Purkinje cell (primary cell): ENCODE results near the gene P3R3URF. TPM values are rescaled to one million over a fixed set of nuclear protein-coding genes. Genes with fewer than 3 reads are reported as not detected.

ENCODE experiments used
- polyA plus RNA-seq: library from polyadenylated mRNA; unstranded; fragments of >200 nt; fragmentation: Nextera tagmentation; gene quantifications from 2 replicates; pipeline ENCODE4 v1.2.1, GENCODE V29; 2014

P3R3URF gene
- not detected in 2 replicates for polyA plus RNA-seq

DNA sequence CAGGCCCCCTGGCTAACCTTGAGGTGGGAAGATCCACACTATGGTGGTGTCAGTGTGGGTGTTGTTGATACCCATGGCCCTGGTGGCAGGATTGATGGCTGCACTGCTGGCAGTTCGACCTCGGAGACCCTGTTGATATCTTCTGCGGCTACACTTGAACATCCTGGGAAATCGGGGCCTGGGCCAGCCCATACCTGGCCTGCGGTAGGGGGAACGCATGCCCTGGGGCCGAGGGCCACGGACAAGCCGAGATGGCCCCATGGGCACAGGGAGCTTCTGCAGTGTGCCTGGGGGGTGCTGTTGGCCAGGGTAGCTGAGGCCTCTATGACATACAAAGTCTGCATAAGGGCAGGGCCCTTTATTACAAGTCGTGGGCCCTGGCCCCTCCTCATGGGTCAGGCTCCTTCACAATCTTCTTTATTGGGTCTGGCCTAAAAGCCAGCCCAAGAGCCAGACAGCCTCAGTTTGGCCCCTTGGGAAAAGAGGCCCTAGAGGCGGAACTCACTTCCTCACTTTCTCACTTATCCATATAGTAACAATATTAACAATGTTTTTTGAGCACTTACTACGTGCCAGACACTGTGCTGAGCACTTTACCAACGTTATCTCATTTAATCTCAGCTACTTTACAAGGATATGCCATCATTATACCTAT is at the start of gene P3R3URF:
P3R3URF (minus strand) TSS at position 278 of the 655 bp plus-strand sequence; CDS start at position 261, 17 bp downstream.

DNA sequence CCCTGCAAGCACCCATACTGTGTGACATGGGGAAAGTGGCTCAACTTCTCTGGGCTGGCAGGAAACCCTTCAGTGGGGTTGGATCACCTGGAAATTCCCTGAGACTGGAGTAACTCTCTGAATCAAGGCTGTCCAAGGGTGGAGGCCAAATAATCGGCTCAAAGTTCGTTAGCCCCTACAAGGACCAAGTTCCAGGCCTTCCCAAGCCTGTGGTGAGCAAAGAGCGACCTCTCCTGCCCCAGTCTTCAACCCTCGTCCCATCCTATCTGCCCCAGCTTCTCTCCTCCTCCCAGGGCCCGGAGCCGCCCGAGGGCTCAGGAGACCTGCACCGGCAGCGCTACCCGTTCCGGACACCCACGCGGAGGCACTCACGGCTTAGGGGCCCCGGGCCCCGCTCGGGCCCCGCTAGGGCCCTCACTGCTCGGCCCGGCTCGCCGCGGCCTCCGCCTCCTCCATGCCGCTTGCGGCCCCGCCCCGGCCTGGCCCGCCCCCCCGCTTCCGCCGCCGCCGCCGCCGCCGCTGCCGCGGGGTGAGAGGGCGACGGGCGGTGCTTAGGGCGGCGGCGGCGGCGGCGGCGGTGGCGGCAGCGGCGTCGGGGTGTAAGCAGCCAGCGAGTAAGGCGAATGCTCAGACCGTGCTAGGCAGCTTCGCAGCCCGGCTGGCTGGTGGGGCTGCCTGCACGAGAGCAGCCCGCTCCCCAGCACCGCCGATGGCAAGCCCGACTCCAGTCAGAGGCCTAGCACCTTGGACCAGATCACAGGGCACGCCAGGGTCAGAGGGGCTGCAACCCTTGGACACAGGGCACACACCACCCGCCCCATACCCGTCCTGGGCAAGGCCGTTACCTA is 21.9 kb upstream of the P3R3URF start, which contains the start of gene POMGNT1:
POMGNT1 (minus strand) TSS at position 471 of the 848 bp plus-strand sequence. CDS start 613 bp downstream, outside the sequence.

DNA sequence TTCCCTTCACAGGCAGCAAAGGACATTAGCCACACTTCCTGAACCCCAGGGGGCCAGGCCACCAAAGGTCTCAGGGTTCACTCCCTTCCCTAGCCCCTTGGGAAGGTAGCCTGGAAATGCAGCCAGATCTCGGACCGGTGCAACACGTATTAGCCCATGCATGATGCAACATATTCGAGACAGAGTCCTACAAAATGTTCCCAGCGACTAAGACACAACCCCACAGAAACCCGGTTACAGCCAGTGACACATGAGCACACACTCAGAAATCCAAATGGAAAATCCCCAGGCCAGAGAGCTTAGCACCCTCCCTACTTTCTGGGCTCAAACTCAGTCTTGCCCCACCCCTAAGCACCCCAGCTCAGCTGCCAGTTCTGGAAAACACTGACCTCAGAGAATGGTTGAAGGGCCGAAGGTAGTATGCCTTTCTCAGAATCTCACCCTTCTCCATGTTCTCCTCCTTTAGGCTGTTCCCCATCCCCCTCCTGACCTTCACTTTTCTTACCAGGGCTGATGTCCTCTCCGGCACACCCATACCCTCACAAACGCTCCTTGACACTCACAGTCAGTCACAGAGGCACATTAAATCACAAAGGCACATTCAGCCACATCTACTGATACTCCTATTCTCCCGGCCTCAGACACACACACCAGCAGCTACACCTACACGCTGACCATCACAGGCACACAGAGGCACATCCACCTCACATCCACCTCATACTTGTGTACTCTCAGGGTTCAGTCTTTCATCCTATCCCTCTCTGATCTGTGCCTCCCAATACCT is 1.6 kb downstream of the P3R3URF start, which contains the start of gene TSPAN1:
TSPAN1 (plus strand) TSS at position 640 of the 784 bp plus-strand sequence. CDS start 6,021 bp downstream, outside the sequence.

DNA sequence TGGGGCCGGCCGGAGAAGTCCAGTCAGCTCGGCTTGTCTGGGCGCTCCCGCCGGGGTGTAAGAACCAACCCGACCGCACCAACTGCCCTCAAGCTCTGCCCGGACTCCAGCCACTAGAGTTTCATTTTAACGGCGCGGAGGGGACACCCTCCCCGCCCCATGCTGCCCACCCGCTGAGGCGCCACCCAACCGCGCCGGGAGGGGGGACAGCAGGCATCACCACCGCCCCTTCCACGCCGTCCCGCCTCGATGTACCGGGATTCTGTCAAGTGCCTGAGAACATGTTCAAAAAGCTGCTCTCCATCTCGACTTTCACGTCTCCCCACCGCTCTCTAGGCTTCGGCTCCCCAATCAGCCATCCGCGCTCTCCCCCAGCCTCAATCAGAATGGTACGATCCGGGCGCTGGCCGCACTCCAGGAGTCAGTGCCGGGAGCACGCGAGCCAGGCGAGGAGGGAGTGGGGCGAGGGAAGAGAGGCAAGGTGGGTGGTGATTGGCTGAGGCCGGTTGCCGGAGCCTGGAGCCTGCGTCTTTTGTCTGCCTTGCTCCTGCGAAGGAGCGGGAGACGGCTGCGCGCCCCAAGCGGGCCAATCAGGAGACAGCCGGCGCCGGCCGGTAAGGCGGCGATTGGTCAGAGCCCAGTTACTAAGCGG is 43.6 kb downstream of the P3R3URF start, which contains the start of gene PIK3R3:
PIK3R3 (minus strand) TSS at position 101 of the 652 bp plus-strand sequence. CDS start 677 bp downstream, outside the sequence.

Other genes starting within 250 kb of the P3R3URF start
- 25.9 and 35.7 TPM in 2 replicates for gene PIK3R3, start 43.9 kb downstream of the P3R3URF start, polyA plus RNA-seq
- 0.78 TPM in 1 of 2 replicates, not detected in the other for gene TSPAN1, start 1.4 kb downstream of the P3R3URF start, polyA plus RNA-seq
- gene POMGNT1, start 21.9 kb upstream of the P3R3URF start, polyA plus RNA-seq = 32.9 and 62.7 TPM in 2 replicates
- gene LURAP1, start 26.8 kb upstream of the P3R3URF start, polyA plus RNA-seq = 0.29 TPM in 1 of 2 replicates, not detected in the other
- not detected in 2 replicates for gene RAD54L, start 71.3 kb upstream of the P3R3URF start, polyA plus RNA-seq
- 12.9 and 13.7 TPM in 2 replicates for gene LRRC41, start 127.1 kb upstream of the P3R3URF start, polyA plus RNA-seq
- gene UQCRH, start 127.2 kb upstream of the P3R3URF start, polyA plus RNA-seq = 2,548 and 2,787 TPM in 2 replicates
- 5.8 and 6.8 TPM in 2 replicates for gene NSUN4, start 164.3 kb upstream of the P3R3URF start, polyA plus RNA-seq
- 8.6 and 8.9 TPM in 2 replicates for gene FAAH, start 217.8 kb upstream of the P3R3URF start, polyA plus RNA-seq